Measurements from ENCODE around the gene ASPN. TPM values are rescaled to one million over a fixed set of nuclear protein-coding genes. Genes with fewer than 3 reads are reported as not detected.

Gene ASPN
- total and polyA plus RNA-seq, 9 of the 15 experiments (the other 6 are each of a cell fraction or from before 2014, with no cell fraction given): 0.03 to 0.07 TPM; not detected in 7

DNA sequence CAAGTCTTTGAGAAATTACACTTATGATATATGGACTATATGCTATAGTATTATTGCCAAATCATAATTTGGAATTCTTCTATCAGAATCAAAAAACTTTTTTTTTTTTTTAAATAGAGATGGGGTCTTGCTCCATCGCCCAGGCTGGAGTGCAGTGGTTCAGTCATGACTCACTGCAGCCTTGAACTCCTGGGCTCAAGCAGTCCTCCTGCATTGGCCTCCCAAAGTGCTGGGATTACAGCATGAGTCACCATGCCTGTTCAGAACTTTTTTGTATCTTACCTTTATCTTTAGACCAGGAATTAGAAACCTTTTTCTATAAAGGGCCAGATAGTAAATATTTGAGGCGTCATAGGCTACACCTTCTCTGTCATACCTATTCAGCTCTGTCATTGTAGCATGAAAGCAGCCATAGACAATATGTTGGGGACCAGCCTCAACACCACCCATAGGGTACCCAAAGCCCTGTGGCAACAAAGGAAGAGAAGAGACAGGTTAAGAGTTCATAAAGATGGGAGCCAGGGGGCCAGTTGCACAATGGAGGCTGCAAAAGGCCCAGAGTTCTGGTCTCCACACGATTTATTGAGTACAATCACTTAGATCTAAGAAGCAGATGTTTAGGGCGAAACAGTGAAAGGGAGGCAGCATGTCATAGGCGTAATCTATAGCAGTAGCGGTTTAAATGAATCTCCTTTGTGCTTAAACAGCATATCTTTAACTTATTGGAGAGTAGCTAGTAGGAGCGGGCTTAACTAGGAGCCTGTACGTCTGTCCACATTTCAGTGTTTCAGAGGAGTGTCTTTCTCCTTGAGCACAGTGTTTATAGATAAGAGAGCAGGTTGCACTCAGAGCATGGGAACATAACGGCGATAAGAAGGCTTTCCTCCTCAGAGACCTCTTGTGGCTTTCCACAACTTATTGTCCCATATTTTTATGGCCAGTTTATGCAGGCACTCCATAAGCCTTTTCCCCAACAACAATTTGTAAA is 41.0 kb upstream of the ASPN start (continued):
- TF ChIP-seq, protein P1, sequence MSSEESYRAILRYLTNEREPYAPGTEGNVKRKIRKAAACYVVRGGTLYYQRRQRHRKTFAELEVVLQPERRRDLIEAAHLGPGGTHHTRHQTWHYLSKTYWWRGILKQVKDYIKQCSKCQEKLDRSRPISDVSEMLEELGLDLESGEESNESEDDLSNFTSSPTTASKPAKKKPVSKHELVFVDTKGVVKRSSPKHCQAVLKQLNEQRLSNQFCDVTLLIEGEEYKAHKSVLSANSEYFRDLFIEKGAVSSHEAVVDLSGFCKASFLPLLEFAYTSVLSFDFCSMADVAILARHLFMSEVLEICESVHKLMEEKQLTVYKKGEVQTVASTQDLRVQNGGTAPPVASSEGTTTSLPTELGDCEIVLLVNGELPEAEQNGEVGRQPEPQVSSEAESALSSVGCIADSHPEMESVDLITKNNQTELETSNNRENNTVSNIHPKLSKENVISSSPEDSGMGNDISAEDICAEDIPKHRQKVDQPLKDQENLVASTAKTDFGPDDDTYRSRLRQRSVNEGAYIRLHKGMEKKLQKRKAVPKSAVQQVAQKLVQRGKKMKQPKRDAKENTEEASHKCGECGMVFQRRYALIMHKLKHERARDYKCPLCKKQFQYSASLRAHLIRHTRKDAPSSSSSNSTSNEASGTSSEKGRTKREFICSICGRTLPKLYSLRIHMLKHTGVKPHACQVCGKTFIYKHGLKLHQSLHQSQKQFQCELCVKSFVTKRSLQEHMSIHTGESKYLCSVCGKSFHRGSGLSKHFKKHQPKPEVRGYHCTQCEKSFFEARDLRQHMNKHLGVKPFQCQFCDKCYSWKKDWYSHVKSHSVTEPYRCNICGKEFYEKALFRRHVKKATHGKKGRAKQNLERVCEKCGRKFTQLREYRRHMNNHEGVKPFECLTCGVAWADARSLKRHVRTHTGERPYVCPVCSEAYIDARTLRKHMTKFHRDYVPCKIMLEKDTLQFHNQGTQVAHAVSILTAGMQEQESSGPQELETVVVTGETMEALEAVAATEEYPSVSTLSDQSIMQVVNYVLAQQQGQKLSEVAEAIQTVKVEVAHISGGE (CRISPR knock-in tag; IDR thresholded peaks at IDR 0.05): no peak
- no peak for TF ChIP-seq IFI16 (CRISPR knock-in tag; IDR thresholded peaks at IDR 0.05)
- no peak for TF ChIP-seq FOS (IDR thresholded peaks at IDR 0.05; ENCODE audit: extremely low read depth, insufficient read length)
- TF ChIP-seq U2AF2 (optimal IDR thresholded peaks at IDR 0.05; ENCODE audit: low read depth, low read length): no peak
- TF ChIP-seq, protein P2, sequence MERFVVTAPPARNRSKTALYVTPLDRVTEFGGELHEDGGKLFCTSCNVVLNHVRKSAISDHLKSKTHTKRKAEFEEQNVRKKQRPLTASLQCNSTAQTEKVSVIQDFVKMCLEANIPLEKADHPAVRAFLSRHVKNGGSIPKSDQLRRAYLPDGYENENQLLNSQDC (CRISPR knock-in tag; IDR thresholded peaks at IDR 0.05): no peak
- TF ChIP-seq SPI1 (IDR thresholded peaks at IDR 0.05; ENCODE audit: borderline replicate concordance, low read depth, low read length): no peak
- TF ChIP-seq, protein P3, sequence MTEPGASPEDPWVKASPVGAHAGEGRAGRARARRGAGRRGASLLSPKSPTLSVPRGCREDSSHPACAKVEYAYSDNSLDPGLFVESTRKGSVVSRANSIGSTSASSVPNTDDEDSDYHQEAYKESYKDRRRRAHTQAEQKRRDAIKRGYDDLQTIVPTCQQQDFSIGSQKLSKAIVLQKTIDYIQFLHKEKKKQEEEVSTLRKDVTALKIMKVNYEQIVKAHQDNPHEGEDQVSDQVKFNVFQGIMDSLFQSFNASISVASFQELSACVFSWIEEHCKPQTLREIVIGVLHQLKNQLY (CRISPR knock-in tag; conservative IDR thresholded peaks at IDR 0.05): no peak
- no peak for TF ChIP-seq ZNF232 (CRISPR knock-in tag; IDR thresholded peaks at IDR 0.05)
- TF ChIP-seq, protein P4, sequence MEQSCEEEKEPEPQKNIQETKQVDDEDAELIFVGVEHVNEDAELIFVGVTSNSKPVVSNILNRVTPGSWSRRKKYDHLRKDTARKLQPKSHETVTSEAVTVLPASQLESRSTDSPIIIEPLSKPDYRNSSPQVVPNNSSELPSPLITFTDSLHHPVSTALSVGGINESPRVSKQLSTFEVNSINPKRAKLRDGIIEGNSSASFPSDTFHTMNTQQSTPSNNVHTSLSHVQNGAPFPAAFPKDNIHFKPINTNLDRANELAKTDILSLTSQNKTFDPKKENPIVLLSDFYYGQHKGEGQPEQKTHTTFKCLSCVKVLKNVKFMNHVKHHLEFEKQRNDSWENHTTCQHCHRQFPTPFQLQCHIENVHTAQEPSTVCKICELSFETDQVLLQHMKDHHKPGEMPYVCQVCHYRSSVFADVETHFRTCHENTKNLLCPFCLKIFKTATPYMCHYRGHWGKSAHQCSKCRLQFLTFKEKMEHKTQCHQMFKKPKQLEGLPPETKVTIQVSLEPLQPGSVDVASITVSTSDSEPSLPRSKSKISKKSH (CRISPR knock-in tag; IDR thresholded peaks at IDR 0.05): no peak
- peak; percentile 84 for TF ChIP-seq JUND (IDR thresholded peaks at IDR 0.05; ENCODE audit: borderline replicate concordance, low read depth, low read length)
- TF ChIP-seq JUND (tag; IDR thresholded peaks at IDR 0.05; ENCODE audit: borderline replicate concordance, low read depth, low read length): peak; percentile 84
- TF ChIP-seq FUS (optimal IDR thresholded peaks at IDR 0.05; ENCODE audit: low read depth, low read length): no peak
- no peak for TF ChIP-seq ZBTB1 (CRISPR knock-in tag; IDR thresholded peaks at IDR 0.05; ENCODE audit: borderline replicate concordance, low read depth)
- TF ChIP-seq EP300 (IDR thresholded peaks at IDR 0.05; ENCODE audit: low read length): peak; percentile 7; the same call in 1 of the 2 replicates

Measured in K562 (cell line).